Fibroblast of lung (primary cell): ENCODE results near the gene ZBTB1. TPM values are rescaled to one million over a fixed set of nuclear protein-coding genes. Genes with fewer than 3 reads are reported as not detected.

Experiments
- DNase-seq, 2 donors: peaks; one replicate each; pipeline versions ENCODE4 v3.0.0 to v3.0.0-alpha.2; 2010; ENCODE audit warnings: low read depth in 2 of 2
- H2AFZ ChIP-seq: 2 replicates; pipeline ENCODE4 v1.5.1; 2012; ENCODE audit warnings: low read length, control low read depth, inconsistent platforms
- H3K27ac ChIP-seq: 2 replicates; pipeline ENCODE4 v1.5.1; 2011; ENCODE audit warnings: low read length, control low read depth; ENCODE audit not compliant: insufficient read depth
- H3K27me3 ChIP-seq: 2 replicates; pipeline ENCODE4 v1.5.1; 2011; ENCODE audit warnings: mild to moderate bottlenecking, low read length; ENCODE audit not compliant: control insufficient read depth, insufficient read depth
- H3K36me3 ChIP-seq: 2 replicates; pipeline ENCODE4 v1.5.1; 2011; ENCODE audit warnings: low read length; ENCODE audit not compliant: control insufficient read depth, insufficient read depth
- H3K4me1 ChIP-seq: 2 replicates; pipeline ENCODE4 v1.5.1; 2011; ENCODE audit warnings: low read length; ENCODE audit not compliant: control insufficient read depth, insufficient read depth; ENCODE audit errors: extremely low read depth
- H3K4me2 ChIP-seq: 2 replicates; pipeline ENCODE4 v1.5.1; 2011; ENCODE audit warnings: low read length, control low read depth; ENCODE audit not compliant: insufficient read depth; ENCODE audit errors: extremely low read depth
- H3K4me3 ChIP-seq, 4 experiments: fragments of 200-600 bp in 1 of 4; sonication (generic) in 1 of 4; replicated peaks in 1 of 4; 2 replicates each; pipeline ENCODE4 v1.5.1; 2011 to 2016; ENCODE audit warnings: low read length in 4 of 4, low read depth in 3 of 4, mild to moderate bottlenecking in 3 of 4, control low read depth in 2 of 4, inconsistent platforms in 1 of 4, mixed read lengths in 1 of 4; ENCODE audit not compliant: insufficient read depth in 1 of 4; ENCODE audit errors: control extremely low read depth in 1 of 4
- H3K79me2 ChIP-seq: 2 replicates; pipeline ENCODE4 v1.5.1; 2012; ENCODE audit warnings: mild to moderate bottlenecking, low read length, inconsistent platforms; ENCODE audit not compliant: control insufficient read depth, insufficient read depth
- H3K9ac ChIP-seq: 2 replicates; pipeline ENCODE4 v1.5.1; 2011; ENCODE audit warnings: mild to moderate bottlenecking, low read length, control low read depth; ENCODE audit not compliant: insufficient read depth
- H3K9me3 ChIP-seq: 2 replicates; pipeline ENCODE4 v1.5.1; 2012; ENCODE audit warnings: low read depth, low read length; ENCODE audit not compliant: control insufficient read depth, insufficient read depth
- H4K20me1 ChIP-seq: 2 replicates; pipeline ENCODE4 v1.5.1; 2011; ENCODE audit warnings: low read length; ENCODE audit not compliant: control insufficient read depth, insufficient read depth; ENCODE audit errors: extremely low read depth
- EZH2 ChIP-seq: IDR thresholded peaks from 2 replicates; pipeline ENCODE4 v1.5.1; 2012; ENCODE audit warnings: low read length, control low read depth, mild to moderate bottlenecking; ENCODE audit errors: missing control alignments
- polyA plus RNA-seq, 2 donors: library from polyadenylated mRNA; depleted of rRNA in 1 of 2; stranded (reverse) in 1 of 2; unstranded in 1 of 2; fragments of >200 nt; gene quantifications; 2 replicates each; pipeline ENCODE4 v1.2.1, GENCODE V29; 2011 to 2012; ENCODE audit warnings: missing spikeins in 1 of 2
- total RNA-seq: library from RNA; depleted of rRNA; stranded (reverse); fragments of >200 nt; gene quantifications from 2 replicates; pipeline ENCODE4 v1.2.1, GENCODE V29; 2014
- TF ChIP-seq, protein P1 (sequence below), 2 donors: IDR thresholded peaks in 1 of 2; conservative IDR thresholded peaks in 1 of 2; 1 replicate in 1 of 2; 2 replicates in 1 of 2; pipeline ENCODE4 v1.5.1; 2011 to 2012; ENCODE audit warnings: low read length in 2 of 2, control low read depth in 1 of 2, inconsistent platforms in 1 of 2, low read depth in 1 of 2, mild to moderate bottlenecking in 1 of 2

The ZBTB1 gene
- total and polyA plus RNA-seq, 2 donors (not counting 1 experiment from before 2014, with no cell fraction given): 39.1 to 40.5 TPM

DNA sequence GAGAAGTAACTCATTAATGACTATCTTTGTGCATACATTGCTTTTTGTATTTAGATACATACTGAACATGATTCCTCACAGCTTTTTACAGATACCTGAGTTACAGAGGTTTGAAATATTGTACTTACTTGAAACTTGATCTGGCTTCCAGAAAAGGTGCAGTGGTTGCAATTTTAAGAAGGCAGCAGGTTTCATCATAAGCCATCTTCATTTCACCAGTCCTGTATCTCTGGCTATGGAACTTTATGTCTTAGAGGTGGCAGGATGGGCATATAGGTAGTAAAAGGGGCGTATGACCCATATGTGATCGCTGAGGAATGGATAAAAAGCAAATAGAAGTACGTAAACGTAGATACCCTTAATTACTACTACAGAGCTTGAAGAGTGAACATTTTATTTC is 13.7 kb downstream of the ZBTB1 start:
- no peak overlapping the region for H3K4me3 ChIP-seq
- peaks cover 11% of the 10 kb centered on the region for H3K36me3 ChIP-seq
- DNase-seq: no peak

DNA sequence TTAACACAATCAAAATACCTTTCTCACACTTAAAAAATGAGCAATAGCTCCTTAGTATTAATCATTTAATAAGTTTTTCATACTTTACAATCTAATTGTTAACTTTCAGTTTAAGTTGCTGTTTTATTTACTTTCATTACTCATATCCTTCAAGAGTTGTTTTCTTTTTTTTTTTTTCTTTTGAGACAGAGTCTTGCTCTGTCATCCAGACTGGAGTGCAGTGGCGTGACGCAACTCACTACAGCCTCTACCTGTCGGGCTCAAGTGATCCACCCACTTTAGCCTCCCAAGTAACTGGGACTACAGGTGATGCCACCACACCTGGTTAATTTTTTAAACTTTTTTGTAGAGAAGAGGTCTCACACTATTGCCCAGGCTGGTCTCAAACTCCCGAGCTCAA is 16.1 kb downstream of the ZBTB1 start:
- Histone ChIP-seq H2AFZ (no peak overlapping the region), H3K36me3 (peaks cover 11% of the 10 kb centered on the region), H3K4me1 (no peaks in the 10 kb centered on the region), H3K4me3 (no peak overlapping the region), H3K27ac (no peak overlapping the region), H4K20me1 (peaks cover 8% of the 10 kb centered on the region), H3K9me3 (no peaks in the 10 kb centered on the region), H3K79me2 (peaks cover 59% of the 10 kb centered on the region), H3K4me2 (no peak overlapping the region), H3K9ac (no peak overlapping the region), H3K27me3 (no peaks in the 10 kb centered on the region)
- no peak for DNase-seq
- TF ChIP-seq, protein P1, sequence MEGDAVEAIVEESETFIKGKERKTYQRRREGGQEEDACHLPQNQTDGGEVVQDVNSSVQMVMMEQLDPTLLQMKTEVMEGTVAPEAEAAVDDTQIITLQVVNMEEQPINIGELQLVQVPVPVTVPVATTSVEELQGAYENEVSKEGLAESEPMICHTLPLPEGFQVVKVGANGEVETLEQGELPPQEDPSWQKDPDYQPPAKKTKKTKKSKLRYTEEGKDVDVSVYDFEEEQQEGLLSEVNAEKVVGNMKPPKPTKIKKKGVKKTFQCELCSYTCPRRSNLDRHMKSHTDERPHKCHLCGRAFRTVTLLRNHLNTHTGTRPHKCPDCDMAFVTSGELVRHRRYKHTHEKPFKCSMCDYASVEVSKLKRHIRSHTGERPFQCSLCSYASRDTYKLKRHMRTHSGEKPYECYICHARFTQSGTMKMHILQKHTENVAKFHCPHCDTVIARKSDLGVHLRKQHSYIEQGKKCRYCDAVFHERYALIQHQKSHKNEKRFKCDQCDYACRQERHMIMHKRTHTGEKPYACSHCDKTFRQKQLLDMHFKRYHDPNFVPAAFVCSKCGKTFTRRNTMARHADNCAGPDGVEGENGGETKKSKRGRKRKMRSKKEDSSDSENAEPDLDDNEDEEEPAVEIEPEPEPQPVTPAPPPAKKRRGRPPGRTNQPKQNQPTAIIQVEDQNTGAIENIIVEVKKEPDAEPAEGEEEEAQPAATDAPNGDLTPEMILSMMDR (conservative IDR thresholded peaks at IDR 0.05 in 1 of 2, IDR thresholded peaks at IDR 0.05 in 1 of 2; ENCODE audit: low read depth in 1 of 2, low read length in 2 of 2): no peak
- TF ChIP-seq EZH2: no peak

More for the DNA sequence above, 13.7 kb downstream of the ZBTB1 start:
- H3K27me3 ChIP-seq: no peaks in the 10 kb centered on the region
- H3K9me3 ChIP-seq: no peaks in the 10 kb centered on the region
- H3K27ac ChIP-seq: no peak overlapping the region
- no peaks in the 10 kb centered on the region for H3K4me1 ChIP-seq
- H3K9ac ChIP-seq: no peak overlapping the region
- H4K20me1 ChIP-seq: peaks cover 8% of the 10 kb centered on the region
- H3K79me2 ChIP-seq: peaks cover 79% of the 10 kb centered on the region
- TF ChIP-seq, protein P1 (conservative IDR thresholded peaks at IDR 0.05 in 1 of 2, IDR thresholded peaks at IDR 0.05 in 1 of 2; ENCODE audit: low read depth in 1 of 2, low read length in 2 of 2): no peak
- TF ChIP-seq EZH2: no peak
- H2AFZ ChIP-seq: no peak overlapping the region
- H3K4me2 ChIP-seq: no peak overlapping the region

DNA sequence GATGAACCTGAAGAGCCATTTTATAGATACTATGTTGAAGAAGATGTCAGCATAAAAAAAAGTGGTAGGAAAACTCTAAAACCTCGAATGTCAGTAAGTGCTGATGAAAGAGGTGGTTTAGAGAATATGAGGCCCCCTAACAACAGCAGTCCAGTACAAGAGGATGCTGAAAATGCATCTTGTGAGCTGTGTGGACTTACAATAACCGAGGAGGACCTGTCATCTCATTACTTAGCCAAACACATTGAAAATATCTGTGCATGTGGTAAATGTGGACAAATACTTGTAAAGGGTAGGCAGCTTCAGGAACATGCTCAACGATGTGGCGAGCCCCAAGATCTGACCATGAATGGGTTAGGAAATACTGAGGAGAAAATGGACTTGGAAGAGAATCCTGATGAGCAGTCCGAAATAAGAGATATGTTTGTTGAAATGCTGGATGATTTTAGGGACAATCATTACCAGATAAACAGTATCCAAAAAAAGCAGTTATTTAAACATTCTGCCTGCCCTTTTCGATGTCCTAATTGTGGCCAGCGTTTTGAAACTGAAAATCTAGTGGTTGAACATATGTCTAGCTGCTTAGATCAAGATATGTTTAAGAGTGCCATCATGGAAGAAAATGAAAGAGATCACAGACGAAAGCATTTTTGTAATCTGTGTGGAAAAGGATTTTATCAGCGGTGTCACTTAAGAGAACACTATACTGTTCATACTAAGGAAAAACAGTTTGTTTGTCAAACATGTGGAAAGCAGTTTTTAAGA is 18.2 kb downstream of the ZBTB1 start:
- Histone ChIP-seq H2AFZ (no peak overlapping the region), H3K36me3 (peaks cover 11% of the 10 kb centered on the region), H3K9me3 (no peaks in the 10 kb centered on the region), H3K4me1 (no peaks in the 10 kb centered on the region), H4K20me1 (peaks cover 8% of the 10 kb centered on the region), H3K9ac (no peak overlapping the region), H3K4me3 (no peak overlapping the region), H3K79me2 (peaks cover 42% of the 10 kb centered on the region), H3K27me3 (no peaks in the 10 kb centered on the region), H3K27ac (no peak overlapping the region), H3K4me2 (no peak overlapping the region)
- TF ChIP-seq EZH2: no peak
- TF ChIP-seq, protein P1 (conservative IDR thresholded peaks at IDR 0.05 in 1 of 2, IDR thresholded peaks at IDR 0.05 in 1 of 2; ENCODE audit: low read depth in 1 of 2, low read length in 2 of 2): no peak
- DNase-seq: no peak
